ENCODE data around the gene PRKCSH.
"Not testable (repeated sequence)": the region's sequence is repeated elsewhere in the genome, so short reads cannot be mapped to it uniquely, and the experiment has no call there.

The PRKCSH gene

GRCh38 chr19:11451327-11451870 is 16.0 kb downstream of the PRKCSH start:
- DNase-seq, result no peak

- no peak for DNase-seq
Observed at GRCh38 chr19:11451871-11452619, 16.6 kb downstream of the PRKCSH start.

GRCh38 chr19:11452620-11453310 is 17.3 kb downstream of the PRKCSH start:
- DNase-seq, result no peak

GRCh38 chr19:11453468-11454341 is 18.3 kb downstream of the PRKCSH start:
- no peak for DNase-seq

GRCh38 chr19:11455233-11455554 is 19.8 kb downstream of the PRKCSH start:
- DNase-seq, result not testable (repeated sequence)

GRCh38 chr19:11456659-11457058 is 21.2 kb downstream of the PRKCSH start:
- no peak for DNase-seq

- DNase-seq, result no peak
Observed at GRCh38 chr19:11457115-11457514, 21.7 kb downstream of the PRKCSH start.

- DNase-seq, result no peak
Observed at GRCh38 chr19:11457831-11458230, 22.4 kb downstream of the PRKCSH start.

GRCh38 chr19:11458236-11458900 is 22.9 kb downstream of the PRKCSH start:
- DNase-seq, result no peak

GRCh38 chr19:11458912-11459311 is 23.5 kb downstream of the PRKCSH start:
- DNase-seq, result not testable (repeated sequence)

GRCh38 chr19:11460207-11460606 is 24.8 kb downstream of the PRKCSH start:
- DNase-seq, result no peak

- no peak for DNase-seq
Observed at GRCh38 chr19:11461453-11461852, 26.0 kb downstream of the PRKCSH start.

- no peak for DNase-seq
Observed at GRCh38 chr19:11463391-11463790, 28.0 kb downstream of the PRKCSH start.

- no peak for DNase-seq
Observed at GRCh38 chr19:11464333-11465265, 29.2 kb downstream of the PRKCSH start.

GRCh38 chr19:11465600-11465999 is 30.2 kb downstream of the PRKCSH start:
- no peak for DNase-seq

GRCh38 chr19:11468266-11468845 is 32.9 kb downstream of the PRKCSH start:
- not testable (repeated sequence) for DNase-seq

GRCh38 chr19:11473725-11474124 is 38.3 kb downstream of the PRKCSH start:
- DNase-seq, result no peak

GRCh38 chr19:11475343-11475742 is 39.9 kb downstream of the PRKCSH start:
- not testable (repeated sequence) for DNase-seq

GRCh38 chr19:11475861-11476260 is 40.4 kb downstream of the PRKCSH start:
- DNase-seq, result no peak

- DNase-seq, result no peak
Observed at GRCh38 chr19:11478167-11479089, 43.0 kb downstream of the PRKCSH start.
